ENCODE results near the gene DIS3L2. TPM values are rescaled to one million over a fixed set of nuclear protein-coding genes. Genes with fewer than 3 reads are reported as not detected.

The DIS3L2 gene
- total and polyA plus RNA-seq, 2 of the 4 experiments (the other 2 are of a cell fraction): 14.7 to 19.2 TPM

- H4K20me1 ChIP-seq (ENCODE audit: insufficient read depth, low read length): peaks cover 34% of the 10 kb centered on the region
- H3K9me3 ChIP-seq (ENCODE audit: control insufficient read depth, insufficient read depth, low read length): no peaks in the 10 kb centered on the region
- dilution Hi-C loops (cut with HindIII; ENCODE audit: low sequenced_read_pairs, unreplicated experiment): no loop called here
- in situ Hi-C loops (cut with MboI; ENCODE audit: low sequenced_read_pairs): no loop called here
- 90% methylated on average over 9 of the region's 15 CpGs; no CpG with 5 or more reads in 1 of the 2 experiments for WGBS, 2 experiments (ENCODE audit: extremely low coverage in 2 of 2, insufficient read length in 1 of 2)
- BruUV-seq (replicated peaks): no TSS peak
- no peak overlapping the region for H4K8ac ChIP-seq (ENCODE audit: low read depth in 2 of 2, low read length in 2 of 2)
- no peak overlapping the region for H2BK20ac ChIP-seq (ENCODE audit: low read depth, low read length)
- H3K4me1 ChIP-seq (ENCODE audit: control insufficient read depth, insufficient read depth, low read length): peaks cover 3% of the 10 kb centered on the region; the same call in 1 of the 2 replicates
- CTCF ChIA-PET: no interaction called here
- intact Hi-C loops (cut with micrococcal nuclease): no loop called here
- no peak overlapping the region for H3K9ac ChIP-seq (ENCODE audit: low read depth, low read length)
- no peak overlapping the region for H3K14ac ChIP-seq (replicated peaks; ENCODE audit: low read depth, low read length)
- POLR2A ChIA-PET (ENCODE audit: unreplicated experiment): no interaction called here
- no peak for TF ChIP-seq CHD1 (IDR thresholded peaks at IDR 0.05; ENCODE audit: low read depth, low read length)
- TF ChIP-seq ELK1 (IDR thresholded peaks at IDR 0.05; ENCODE audit: borderline replicate concordance, low read depth, low read length): no peak
- no peak for TF ChIP-seq RFX5 (IDR thresholded peaks at IDR 0.05; ENCODE audit: low read depth, low read length)
- no peak for TF ChIP-seq RCOR1 (IDR thresholded peaks at IDR 0.05; ENCODE audit: insufficient replicate concordance, low read length)
- TF ChIP-seq SMC3 (IDR thresholded peaks at IDR 0.05; ENCODE audit: low read depth, low read length): no peak
- no peak for TF ChIP-seq RAD21 (IDR thresholded peaks at IDR 0.05; ENCODE audit: low read length)
- no peak for TF ChIP-seq FOS (IDR thresholded peaks at IDR 0.05; ENCODE audit: low read depth, low read length)
- TF ChIP-seq MXI1 (IDR thresholded peaks at IDR 0.05; ENCODE audit: borderline replicate concordance, low read depth, low read length): no peak
- TF ChIP-seq NFE2L2 (IDR thresholded peaks at IDR 0.05; ENCODE audit: low read depth, low read length): no peak
- no peak for TF ChIP-seq POLR2A (IDR thresholded peaks at IDR 0.05; ENCODE audit: low read depth, low read length)
- no peak for TF ChIP-seq CEBPB (IDR thresholded peaks at IDR 0.05; ENCODE audit: low read depth, low read length)
- TF ChIP-seq CTCF (conservative IDR thresholded peaks at IDR 0.05; ENCODE audit: low read depth, low read length): no peak
- TF ChIP-seq USF2 (IDR thresholded peaks at IDR 0.05; ENCODE audit: low read depth, low read length): no peak
- TF ChIP-seq BHLHE40 (IDR thresholded peaks at IDR 0.05; ENCODE audit: low read depth, low read length): no peak
- no peak for TF ChIP-seq MAZ (IDR thresholded peaks at IDR 0.05; ENCODE audit: borderline replicate concordance, low read depth, low read length)
- no peak for TF ChIP-seq MAFK (IDR thresholded peaks at IDR 0.05; ENCODE audit: low read depth, low read length)
- no peak overlapping the region for H3K56ac ChIP-seq (ENCODE audit: extremely low read depth, insufficient read depth, low read length)
- no peak overlapping the region for H2AK9ac ChIP-seq (replicated peaks; ENCODE audit: low read depth, low read length, poor library complexity)
- H3K79me1 ChIP-seq (ENCODE audit: low read depth in 1 of 2, low read length in 2 of 2): no peaks in the 10 kb centered on the region; a peak in 1 of 4 replicates
- H2AFZ ChIP-seq (replicated peaks; ENCODE audit: low read length, poor library complexity): no peak overlapping the region
- no peak overlapping the region for H4K5ac ChIP-seq (ENCODE audit: low read depth, low read length)
- H3K36me3 ChIP-seq (ENCODE audit: control insufficient read depth, insufficient read depth, low read length): peaks cover 26% of the 10 kb centered on the region
- H3K4me2 ChIP-seq (ENCODE audit: low read depth, low read length): no peak overlapping the region
- no peak overlapping the region for H3K27ac ChIP-seq (ENCODE audit: insufficient read depth, low read length)
- H4K91ac ChIP-seq (ENCODE audit: insufficient read depth, low read depth, low read length): no peak overlapping the region
- H2BK120ac ChIP-seq (ENCODE audit: low read depth, low read length): no peak overlapping the region
- no peak overlapping the region for H2AK5ac ChIP-seq (ENCODE audit: low read depth, low read length)
- no peak overlapping the region for H3K23ac ChIP-seq (ENCODE audit: low read depth, low read length)
- no peak overlapping the region for H3K4me3 ChIP-seq (ENCODE audit: insufficient read depth, low read depth, low read length)
- peaks cover 10% of the 10 kb centered on the region; the same call in 1 of the 2 replicates for H3K9me1 ChIP-seq (ENCODE audit: insufficient read depth, low read length)
- ATAC-seq (ENCODE audit: low read depth) (no peak), DNase-seq (no peak)
- no peak overlapping the region for H2BK15ac ChIP-seq (ENCODE audit: low read depth, low read length)
- no peak overlapping the region for H3K18ac ChIP-seq (ENCODE audit: low read depth, low read length)
- no peak overlapping the region for H3K4ac ChIP-seq (ENCODE audit: low read depth, low read length)
- no peak overlapping the region for H2BK5ac ChIP-seq (ENCODE audit: low read depth, low read length, poor library complexity, severe bottlenecking)
- peaks cover 3% of the 10 kb centered on the region; the same call in 1 of the 2 replicates for H3K27me3 ChIP-seq (ENCODE audit: control insufficient read depth, insufficient read depth, low read length)
Observed at GRCh38 chr2:232263295-232263694, 301.8 kb downstream of the DIS3L2 start.
